ENCODE measurements around the gene NDE1.

DNA sequence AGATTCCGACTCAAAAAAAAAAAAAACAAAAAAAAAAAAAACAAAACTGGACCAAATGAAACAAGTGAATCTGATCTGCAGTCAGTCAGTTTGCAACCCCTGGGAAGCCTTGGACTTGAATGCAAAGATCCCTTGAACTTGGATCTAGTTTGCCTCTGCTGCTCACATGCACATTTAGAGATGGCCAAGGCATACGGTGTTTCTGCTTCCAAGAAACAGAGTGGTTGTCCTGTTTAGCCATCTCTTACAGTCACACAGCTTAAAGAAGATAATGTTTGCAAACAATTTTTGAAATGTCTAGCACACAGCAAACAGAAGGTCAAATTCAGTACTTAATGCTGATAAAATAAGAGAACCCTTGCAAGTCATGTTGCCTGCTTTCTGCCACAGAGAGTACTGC lies 4.5 kb downstream of the NDE1 start:
- TF ChIP-seq EZH2 (IDR thresholded peaks at IDR 0.05; ENCODE audit: insufficient read depth, low read length) (no peak), CTCF (IDR thresholded peaks at IDR 0.05; ENCODE audit: insufficient read depth, low read depth, low read length) (no peak)
